Measurements from ENCODE around the gene PLK1. TPM values are rescaled to one million over a fixed set of nuclear protein-coding genes. Genes with fewer than 3 reads are reported as not detected.
A peak's percentile ranks its signal among the peaks of the same experiment; 100 is the strongest.

The PLK1 gene
- total and polyA plus RNA-seq, 2 of the 4 experiments (the other 2 are of a cell fraction): 19.4 to 59.0 TPM

- Histone ChIP-seq H3K4me2 (ENCODE audit: low read depth, low read length) (no peak overlapping the region), H2BK20ac (ENCODE audit: low read depth, low read length) (no peak overlapping the region), H3K79me1 (ENCODE audit: low read depth in 1 of 2, low read length in 2 of 2) (no peaks in the 10 kb centered on the region), H3K14ac (replicated peaks; ENCODE audit: low read depth, low read length) (no peak overlapping the region), H4K8ac (ENCODE audit: low read depth in 2 of 2, low read length in 2 of 2) (no peak overlapping the region), H3K9ac (ENCODE audit: low read depth, low read length) (no peak overlapping the region), H3K4ac (ENCODE audit: low read depth, low read length) (no peak overlapping the region), H3K4me3 (ENCODE audit: insufficient read depth, low read depth, low read length) (no peak overlapping the region), H4K20me1 (ENCODE audit: insufficient read depth, low read length) (no peaks in the 10 kb centered on the region), H4K5ac (ENCODE audit: low read depth, low read length) (no peak overlapping the region), H3K36me3 (ENCODE audit: control insufficient read depth, insufficient read depth, low read length) (no peaks in the 10 kb centered on the region), H2BK15ac (ENCODE audit: low read depth, low read length) (no peak overlapping the region), H3K9me3 (ENCODE audit: control insufficient read depth, insufficient read depth, low read length) (no peaks in the 10 kb centered on the region), H3K27ac (ENCODE audit: insufficient read depth, low read length) (no peak overlapping the region), H2BK5ac (ENCODE audit: low read depth, low read length, poor library complexity, severe bottlenecking) (no peak overlapping the region), H3K27me3 (ENCODE audit: control insufficient read depth, insufficient read depth, low read length) (no peaks in the 10 kb centered on the region), H2AK5ac (ENCODE audit: low read depth, low read length) (no peak overlapping the region), H3K9me1 (ENCODE audit: insufficient read depth, low read length) (no peaks in the 10 kb centered on the region), H2AK9ac (replicated peaks; ENCODE audit: low read depth, low read length, poor library complexity) (no peak overlapping the region), H3K23ac (ENCODE audit: low read depth, low read length) (no peak overlapping the region), H2BK120ac (ENCODE audit: low read depth, low read length) (no peak overlapping the region), H2AFZ (replicated peaks; ENCODE audit: low read length, poor library complexity) (peak overlapping the region; percentile 86), H3K4me1 (ENCODE audit: control insufficient read depth, insufficient read depth, low read length) (no peaks in the 10 kb centered on the region), H4K91ac (ENCODE audit: insufficient read depth, low read depth, low read length) (no peak overlapping the region), H3K18ac (ENCODE audit: low read depth, low read length) (no peak overlapping the region), H3K56ac (ENCODE audit: extremely low read depth, insufficient read depth, low read length) (no peak overlapping the region)
- ChIA-PET POLR2A (ENCODE audit: unreplicated experiment) (no interaction called here), CTCF (interaction anchor here (0.6 to 1.5 kb wide), 4 partner anchors 28 to 1036 kb away, joined by 3 to 7 read pairs (median 4); no protein-coding TSS in a partner anchor)
- intact Hi-C loops (cut with micrococcal nuclease): loop anchor here (2.0 kb wide), 1 partner anchor 49 kb away; the partner anchor contains the start of gene PLK1
- DNase-seq: no peak
- in situ Hi-C loops (cut with MboI; ENCODE audit: low sequenced_read_pairs): no loop called here
- ATAC-seq (ENCODE audit: low read depth): no peak
- dilution Hi-C loops (cut with HindIII; ENCODE audit: low sequenced_read_pairs, unreplicated experiment): no loop called here
- no TSS peak for BruUV-seq (replicated peaks)
- no CpG with 5 or more reads among the region's 10 CpGs for WGBS, 2 experiments (ENCODE audit: extremely low coverage in 2 of 2, insufficient read length in 1 of 2)
- no peak for TF ChIP-seq CHD1 (IDR thresholded peaks at IDR 0.05; ENCODE audit: low read depth, low read length)
- TF ChIP-seq, protein P1, sequence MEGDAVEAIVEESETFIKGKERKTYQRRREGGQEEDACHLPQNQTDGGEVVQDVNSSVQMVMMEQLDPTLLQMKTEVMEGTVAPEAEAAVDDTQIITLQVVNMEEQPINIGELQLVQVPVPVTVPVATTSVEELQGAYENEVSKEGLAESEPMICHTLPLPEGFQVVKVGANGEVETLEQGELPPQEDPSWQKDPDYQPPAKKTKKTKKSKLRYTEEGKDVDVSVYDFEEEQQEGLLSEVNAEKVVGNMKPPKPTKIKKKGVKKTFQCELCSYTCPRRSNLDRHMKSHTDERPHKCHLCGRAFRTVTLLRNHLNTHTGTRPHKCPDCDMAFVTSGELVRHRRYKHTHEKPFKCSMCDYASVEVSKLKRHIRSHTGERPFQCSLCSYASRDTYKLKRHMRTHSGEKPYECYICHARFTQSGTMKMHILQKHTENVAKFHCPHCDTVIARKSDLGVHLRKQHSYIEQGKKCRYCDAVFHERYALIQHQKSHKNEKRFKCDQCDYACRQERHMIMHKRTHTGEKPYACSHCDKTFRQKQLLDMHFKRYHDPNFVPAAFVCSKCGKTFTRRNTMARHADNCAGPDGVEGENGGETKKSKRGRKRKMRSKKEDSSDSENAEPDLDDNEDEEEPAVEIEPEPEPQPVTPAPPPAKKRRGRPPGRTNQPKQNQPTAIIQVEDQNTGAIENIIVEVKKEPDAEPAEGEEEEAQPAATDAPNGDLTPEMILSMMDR (conservative IDR thresholded peaks at IDR 0.05; ENCODE audit: low read depth, low read length): no peak
- TF ChIP-seq MAZ (IDR thresholded peaks at IDR 0.05; ENCODE audit: borderline replicate concordance, low read depth, low read length): no peak
- no peak for TF ChIP-seq BHLHE40 (IDR thresholded peaks at IDR 0.05; ENCODE audit: low read depth, low read length)
- no peak for TF ChIP-seq RCOR1 (IDR thresholded peaks at IDR 0.05; ENCODE audit: insufficient replicate concordance, low read length)
- no peak for TF ChIP-seq POLR2A (IDR thresholded peaks at IDR 0.05; ENCODE audit: low read depth, low read length)
- no peak for TF ChIP-seq MXI1 (IDR thresholded peaks at IDR 0.05; ENCODE audit: borderline replicate concordance, low read depth, low read length)
- no peak for TF ChIP-seq CEBPB (IDR thresholded peaks at IDR 0.05; ENCODE audit: low read depth, low read length)
- no peak for TF ChIP-seq MAFK (IDR thresholded peaks at IDR 0.05; ENCODE audit: low read depth, low read length)
- TF ChIP-seq, protein P2, sequence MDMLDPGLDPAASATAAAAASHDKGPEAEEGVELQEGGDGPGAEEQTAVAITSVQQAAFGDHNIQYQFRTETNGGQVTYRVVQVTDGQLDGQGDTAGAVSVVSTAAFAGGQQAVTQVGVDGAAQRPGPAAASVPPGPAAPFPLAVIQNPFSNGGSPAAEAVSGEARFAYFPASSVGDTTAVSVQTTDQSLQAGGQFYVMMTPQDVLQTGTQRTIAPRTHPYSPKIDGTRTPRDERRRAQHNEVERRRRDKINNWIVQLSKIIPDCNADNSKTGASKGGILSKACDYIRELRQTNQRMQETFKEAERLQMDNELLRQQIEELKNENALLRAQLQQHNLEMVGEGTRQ (IDR thresholded peaks at IDR 0.05; ENCODE audit: low read depth, low read length): no peak
- no peak for TF ChIP-seq FOS (IDR thresholded peaks at IDR 0.05; ENCODE audit: low read depth, low read length)
- TF ChIP-seq SMC3 (IDR thresholded peaks at IDR 0.05; ENCODE audit: low read depth, low read length): no peak
- no peak for TF ChIP-seq RAD21 (IDR thresholded peaks at IDR 0.05; ENCODE audit: low read length)
- no peak for TF ChIP-seq RFX5 (IDR thresholded peaks at IDR 0.05; ENCODE audit: low read depth, low read length)
Observed at GRCh38 chr16:23728112-23728477, 49.4 kb downstream of the PLK1 start.

All from IMR-90 (cell line).